Measurements from ENCODE around the gene CSRNP2.

Gene CSRNP2

GRCh38 chr12:51083126-51083833 lies at the start of gene CSRNP2:
TSS of gene CSRNP2 (minus strand) at chr12:51083596. CDS start at chr12:51076561, 7,035 bp downstream.
- Histone ChIP-seq H3K9me3 (ENCODE audit: control insufficient read depth, insufficient read depth, low read depth, low read length) (no peaks in the 10 kb centered on the region), H3K36me3 (ENCODE audit: control insufficient read depth, insufficient read depth, low read length) (peaks cover 4% of the 10 kb centered on the region; the same call in 1 of the 2 replicates), H3K9ac (ENCODE audit: low read length) (peak within 1 kb of the TSS; percentile 82), H3K4me3 (ENCODE audit: low read depth, low read length) (peak within 1 kb of the TSS; percentile 93), H3K4me1 (ENCODE audit: control insufficient read depth, insufficient read depth, low read length) (peaks cover 8% of the 10 kb centered on the region), H3K27ac (ENCODE audit: low read depth, low read length) (peak within 1 kb of the TSS; percentile 74; the same call in 1 of the 2 replicates), H3K27me3 (ENCODE audit: control insufficient read depth, insufficient read depth, low read length) (no peaks in the 10 kb centered on the region)

- H3K9me3 ChIP-seq (ENCODE audit: control insufficient read depth, insufficient read depth, low read depth, low read length): no peaks in the 10 kb centered on the region
- no peak overlapping the region for H3K27ac ChIP-seq (ENCODE audit: low read depth, low read length)
- no peaks in the 10 kb centered on the region for H3K27me3 ChIP-seq (ENCODE audit: control insufficient read depth, insufficient read depth, low read length)
- H3K4me1 ChIP-seq (ENCODE audit: control insufficient read depth, insufficient read depth, low read length): no peaks in the 10 kb centered on the region
- peaks cover 2% of the 10 kb centered on the region; the same call in 1 of the 2 replicates for H3K36me3 ChIP-seq (ENCODE audit: control insufficient read depth, insufficient read depth, low read length)
- no peak overlapping the region for H3K4me3 ChIP-seq (ENCODE audit: low read depth, low read length)
- H3K9ac ChIP-seq (ENCODE audit: low read length): no peak overlapping the region
Observed at GRCh38 chr12:51132693-51133092, 49.3 kb upstream of the CSRNP2 start.

- Histone ChIP-seq H3K4me1 (ENCODE audit: control insufficient read depth, insufficient read depth, low read length) (no peaks in the 10 kb centered on the region), H3K36me3 (ENCODE audit: control insufficient read depth, insufficient read depth, low read length) (no peaks in the 10 kb centered on the region; the same call in 1 of the 2 replicates), H3K9me3 (ENCODE audit: control insufficient read depth, insufficient read depth, low read depth, low read length) (no peaks in the 10 kb centered on the region), H3K27me3 (ENCODE audit: control insufficient read depth, insufficient read depth, low read length) (no peaks in the 10 kb centered on the region), H3K4me3 (ENCODE audit: low read depth, low read length) (no peak overlapping the region), H3K9ac (ENCODE audit: low read length) (no peak overlapping the region), H3K27ac (ENCODE audit: low read depth, low read length) (no peak overlapping the region)
Observed at GRCh38 chr12:51131745-51132521, 48.5 kb upstream of the CSRNP2 start.

GRCh38 chr12:51128919-51129318 lies 45.5 kb upstream of the CSRNP2 start:
- H3K9ac ChIP-seq (ENCODE audit: low read length): no peak overlapping the region
- no peaks in the 10 kb centered on the region for H3K27me3 ChIP-seq (ENCODE audit: control insufficient read depth, insufficient read depth, low read length)
- H3K27ac ChIP-seq (ENCODE audit: low read depth, low read length): no peak overlapping the region

GRCh38 chr12:51127050-51127729 lies 43.8 kb upstream of the CSRNP2 start:
- no peaks in the 10 kb centered on the region for H3K4me1 ChIP-seq (ENCODE audit: control insufficient read depth, insufficient read depth, low read length)
- H3K4me3 ChIP-seq (ENCODE audit: low read depth, low read length): no peak overlapping the region
- H3K9me3 ChIP-seq (ENCODE audit: control insufficient read depth, insufficient read depth, low read depth, low read length): no peaks in the 10 kb centered on the region
- H3K36me3 ChIP-seq (ENCODE audit: control insufficient read depth, insufficient read depth, low read length): peaks cover 14% of the 10 kb centered on the region
- no peaks in the 10 kb centered on the region for H3K27me3 ChIP-seq (ENCODE audit: control insufficient read depth, insufficient read depth, low read length)
- H3K9ac ChIP-seq (ENCODE audit: low read length): no peak overlapping the region
- H3K27ac ChIP-seq (ENCODE audit: low read depth, low read length): no peak overlapping the region

More at GRCh38 chr12:51128919-51129318, 45.5 kb upstream of the CSRNP2 start:
- Histone ChIP-seq H3K9me3 (ENCODE audit: control insufficient read depth, insufficient read depth, low read depth, low read length) (no peaks in the 10 kb centered on the region), H3K36me3 (ENCODE audit: control insufficient read depth, insufficient read depth, low read length) (peaks cover 14% of the 10 kb centered on the region), H3K4me3 (ENCODE audit: low read depth, low read length) (no peak overlapping the region), H3K4me1 (ENCODE audit: control insufficient read depth, insufficient read depth, low read length) (no peaks in the 10 kb centered on the region)

- H3K4me1 ChIP-seq (ENCODE audit: control insufficient read depth, insufficient read depth, low read length): no peaks in the 10 kb centered on the region
Observed at GRCh38 chr12:51126297-51126696, 42.9 kb upstream of the CSRNP2 start.

GRCh38 chr12:51124504-51124903 lies 41.1 kb upstream of the CSRNP2 start:
- Histone ChIP-seq H3K4me1 (ENCODE audit: control insufficient read depth, insufficient read depth, low read length) (no peaks in the 10 kb centered on the region), H3K27ac (ENCODE audit: low read depth, low read length) (no peak overlapping the region), H3K27me3 (ENCODE audit: control insufficient read depth, insufficient read depth, low read length) (no peaks in the 10 kb centered on the region), H3K4me3 (ENCODE audit: low read depth, low read length) (no peak overlapping the region), H3K9me3 (ENCODE audit: control insufficient read depth, insufficient read depth, low read depth, low read length) (no peaks in the 10 kb centered on the region), H3K9ac (ENCODE audit: low read length) (no peak overlapping the region), H3K36me3 (ENCODE audit: control insufficient read depth, insufficient read depth, low read length) (peaks cover 14% of the 10 kb centered on the region)

More at GRCh38 chr12:51126297-51126696, 42.9 kb upstream of the CSRNP2 start:
- Histone ChIP-seq H3K36me3 (ENCODE audit: control insufficient read depth, insufficient read depth, low read length) (peaks cover 14% of the 10 kb centered on the region), H3K4me3 (ENCODE audit: low read depth, low read length) (no peak overlapping the region), H3K27me3 (ENCODE audit: control insufficient read depth, insufficient read depth, low read length) (no peaks in the 10 kb centered on the region), H3K27ac (ENCODE audit: low read depth, low read length) (no peak overlapping the region), H3K9me3 (ENCODE audit: control insufficient read depth, insufficient read depth, low read depth, low read length) (no peaks in the 10 kb centered on the region), H3K9ac (ENCODE audit: low read length) (no peak overlapping the region)

GRCh38 chr12:51122844-51123243 lies 39.4 kb upstream of the CSRNP2 start:
- Histone ChIP-seq H3K4me3 (ENCODE audit: low read depth, low read length) (no peak overlapping the region), H3K27me3 (ENCODE audit: control insufficient read depth, insufficient read depth, low read length) (no peaks in the 10 kb centered on the region), H3K4me1 (ENCODE audit: control insufficient read depth, insufficient read depth, low read length) (no peaks in the 10 kb centered on the region), H3K27ac (ENCODE audit: low read depth, low read length) (no peak overlapping the region), H3K9ac (ENCODE audit: low read length) (no peak overlapping the region), H3K9me3 (ENCODE audit: control insufficient read depth, insufficient read depth, low read depth, low read length) (no peaks in the 10 kb centered on the region), H3K36me3 (ENCODE audit: control insufficient read depth, insufficient read depth, low read length) (peaks cover 24% of the 10 kb centered on the region)

- Histone ChIP-seq H3K9ac (ENCODE audit: low read length) (no peak overlapping the region), H3K27ac (ENCODE audit: low read depth, low read length) (no peak overlapping the region), H3K4me3 (ENCODE audit: low read depth, low read length) (no peak overlapping the region), H3K9me3 (ENCODE audit: control insufficient read depth, insufficient read depth, low read depth, low read length) (no peaks in the 10 kb centered on the region), H3K27me3 (ENCODE audit: control insufficient read depth, insufficient read depth, low read length) (no peaks in the 10 kb centered on the region), H3K36me3 (ENCODE audit: control insufficient read depth, insufficient read depth, low read length) (peaks cover 34% of the 10 kb centered on the region), H3K4me1 (ENCODE audit: control insufficient read depth, insufficient read depth, low read length) (no peaks in the 10 kb centered on the region)
Observed at GRCh38 chr12:51118706-51119105, 35.3 kb upstream of the CSRNP2 start.

- H3K4me3 ChIP-seq (ENCODE audit: low read depth, low read length): no peak overlapping the region
- peaks cover 56% of the 10 kb centered on the region for H3K36me3 ChIP-seq (ENCODE audit: control insufficient read depth, insufficient read depth, low read length)
- no peak overlapping the region for H3K27ac ChIP-seq (ENCODE audit: low read depth, low read length)
- no peaks in the 10 kb centered on the region for H3K9me3 ChIP-seq (ENCODE audit: control insufficient read depth, insufficient read depth, low read depth, low read length)
- H3K4me1 ChIP-seq (ENCODE audit: control insufficient read depth, insufficient read depth, low read length): no peaks in the 10 kb centered on the region
- no peak overlapping the region for H3K9ac ChIP-seq (ENCODE audit: low read length)
- H3K27me3 ChIP-seq (ENCODE audit: control insufficient read depth, insufficient read depth, low read length): no peaks in the 10 kb centered on the region
Observed at GRCh38 chr12:51115533-51115932, 32.1 kb upstream of the CSRNP2 start.

GRCh38 chr12:51108136-51108535 lies 24.7 kb upstream of the CSRNP2 start:
- no peaks in the 10 kb centered on the region for H3K9me3 ChIP-seq (ENCODE audit: control insufficient read depth, insufficient read depth, low read depth, low read length)
- H3K4me1 ChIP-seq (ENCODE audit: control insufficient read depth, insufficient read depth, low read length): no peaks in the 10 kb centered on the region
- no peak overlapping the region for H3K4me3 ChIP-seq (ENCODE audit: low read depth, low read length)
- H3K27me3 ChIP-seq (ENCODE audit: control insufficient read depth, insufficient read depth, low read length): no peaks in the 10 kb centered on the region
- H3K9ac ChIP-seq (ENCODE audit: low read length): no peak overlapping the region
- H3K27ac ChIP-seq (ENCODE audit: low read depth, low read length): no peak overlapping the region
- H3K36me3 ChIP-seq (ENCODE audit: control insufficient read depth, insufficient read depth, low read length): peaks cover 82% of the 10 kb centered on the region

Data from HUES6 (cell line).